Measurements from ENCODE around the gene SLC11A1. TPM values are rescaled to one million over a fixed set of nuclear protein-coding genes. Genes with fewer than 3 reads are reported as not detected.

Gene SLC11A1
- total RNA-seq, 1 donor from 2014 or later: not detected

GRCh38 chr2:218407717-218408116 lies 25.6 kb downstream of the SLC11A1 start:
- no peak overlapping the region for H3K4me2 ChIP-seq (ENCODE audit: low read length)
- H3K27me3 Mint-ChIP-seq (ENCODE audit: low read depth, unreplicated experiment): peaks cover 5% of the 10 kb centered on the region
- H3K36me3 Mint-ChIP-seq (ENCODE audit: low read depth, unreplicated experiment): no peaks in the 10 kb centered on the region
- H2AFZ ChIP-seq (ENCODE audit: low read depth, low read length): no peak overlapping the region
- no peak overlapping the region for H3K27ac ChIP-seq (ENCODE audit: low read depth, low read length)
- peaks cover under 1% of the 10 kb centered on the region for H3K79me2 ChIP-seq (ENCODE audit: insufficient read depth, low read length)
- H3K4me3 Mint-ChIP-seq (ENCODE audit: unreplicated experiment): no peak overlapping the region
- DNase-seq (ENCODE audit: low read depth) (no peak), FAIRE-seq (no peak)
- H3K4me3 ChIP-seq (ENCODE audit: insufficient read depth, low read depth, low read length): no peak overlapping the region
- H3K36me3 ChIP-seq (ENCODE audit: insufficient read depth, low read length): peaks cover 3% of the 10 kb centered on the region
- H4K20me1 ChIP-seq (ENCODE audit: insufficient read depth, low read length): no peaks in the 10 kb centered on the region
- H3K9me3 ChIP-seq (ENCODE audit: insufficient read depth, low read depth, low read length): no peaks in the 10 kb centered on the region
- H3K27ac Mint-ChIP-seq (ENCODE audit: unreplicated experiment): peak overlapping the region; percentile 12
- H3K4me1 ChIP-seq (ENCODE audit: insufficient read depth, low read length): peaks cover 18% of the 10 kb centered on the region
- no peaks in the 10 kb centered on the region for H3K27me3 ChIP-seq (ENCODE audit: insufficient read depth, low read length)
- no peaks in the 10 kb centered on the region for H3K9me3 Mint-ChIP-seq (ENCODE audit: unreplicated experiment)
- no peak for TF ChIP-seq CTCF (IDR thresholded peaks at IDR 0.05; ENCODE audit: insufficient read depth, low read depth, low read length)
- no peak for TF ChIP-seq EZH2 (IDR thresholded peaks at IDR 0.05; ENCODE audit: insufficient read depth, low read length)
- peaks cover 7% of the 10 kb centered on the region for H3K4me1 Mint-ChIP-seq (ENCODE audit: low read depth, unreplicated experiment)
- H3K9ac ChIP-seq (ENCODE audit: low read length): no peak overlapping the region

GRCh38 chr2:218418321-218418716 lies 36.2 kb downstream of the SLC11A1 start:
- Histone ChIP-seq H3K4me1 (ENCODE audit: insufficient read depth, low read length) (no peaks in the 10 kb centered on the region), H3K36me3 (ENCODE audit: insufficient read depth, low read length) (no peaks in the 10 kb centered on the region), H3K4me2 (ENCODE audit: low read length) (no peak overlapping the region), H3K4me3 (ENCODE audit: insufficient read depth, low read depth, low read length) (no peak overlapping the region), H4K20me1 (ENCODE audit: insufficient read depth, low read length) (no peaks in the 10 kb centered on the region), H3K9ac (ENCODE audit: low read length) (no peak overlapping the region), H3K9me3 (ENCODE audit: insufficient read depth, low read depth, low read length) (no peaks in the 10 kb centered on the region), H3K79me2 (ENCODE audit: insufficient read depth, low read length) (no peaks in the 10 kb centered on the region), H3K27ac (ENCODE audit: low read depth, low read length) (no peak overlapping the region), H3K27me3 (ENCODE audit: insufficient read depth, low read length) (no peaks in the 10 kb centered on the region), H2AFZ (ENCODE audit: low read depth, low read length) (no peak overlapping the region)
- Mint-ChIP-seq H3K4me1 (ENCODE audit: low read depth, unreplicated experiment) (no peaks in the 10 kb centered on the region), H3K27ac (ENCODE audit: unreplicated experiment) (no peak overlapping the region), H3K27me3 (ENCODE audit: low read depth, unreplicated experiment) (peaks cover 9% of the 10 kb centered on the region), H3K4me3 (ENCODE audit: unreplicated experiment) (no peak overlapping the region), H3K9me3 (ENCODE audit: unreplicated experiment) (no peaks in the 10 kb centered on the region), H3K36me3 (ENCODE audit: low read depth, unreplicated experiment) (peaks cover 2% of the 10 kb centered on the region)
- DNase-seq (ENCODE audit: low read depth): no peak
- FAIRE-seq: no peak
- TF ChIP-seq CTCF (IDR thresholded peaks at IDR 0.05; ENCODE audit: insufficient read depth, low read depth, low read length): no peak
- no peak for TF ChIP-seq EZH2 (IDR thresholded peaks at IDR 0.05; ENCODE audit: insufficient read depth, low read length)

- Mint-ChIP-seq H3K4me3 (ENCODE audit: unreplicated experiment) (no peak within 1 kb of the TSS), H3K27me3 (ENCODE audit: low read depth, unreplicated experiment) (peaks cover 12% of the 10 kb centered on the region), H3K27ac (ENCODE audit: unreplicated experiment) (no peak within 1 kb of the TSS), H3K9me3 (ENCODE audit: unreplicated experiment) (no peaks in the 10 kb centered on the region), H3K4me1 (ENCODE audit: low read depth, unreplicated experiment) (no peaks in the 10 kb centered on the region), H3K36me3 (ENCODE audit: low read depth, unreplicated experiment) (peaks cover 2% of the 10 kb centered on the region)
- no peak within 1 kb of the TSS for H3K4me2 ChIP-seq (ENCODE audit: low read length)
- no peak within 1 kb of the TSS for H3K4me3 ChIP-seq (ENCODE audit: insufficient read depth, low read depth, low read length)
- DNase-seq (ENCODE audit: low read depth) (no peak), FAIRE-seq (no peak)
- no peaks in the 10 kb centered on the region for H3K9me3 ChIP-seq (ENCODE audit: insufficient read depth, low read depth, low read length)
- no peaks in the 10 kb centered on the region for H3K27me3 ChIP-seq (ENCODE audit: insufficient read depth, low read length)
- no peak within 1 kb of the TSS for H3K27ac ChIP-seq (ENCODE audit: low read depth, low read length)
- no peak within 1 kb of the TSS for H2AFZ ChIP-seq (ENCODE audit: low read depth, low read length)
- H3K4me1 ChIP-seq (ENCODE audit: insufficient read depth, low read length): no peaks in the 10 kb centered on the region
- H3K36me3 ChIP-seq (ENCODE audit: insufficient read depth, low read length): no peaks in the 10 kb centered on the region
- no peaks in the 10 kb centered on the region for H4K20me1 ChIP-seq (ENCODE audit: insufficient read depth, low read length)
- H3K9ac ChIP-seq (ENCODE audit: low read length): no peak within 1 kb of the TSS
- TF ChIP-seq CTCF (IDR thresholded peaks at IDR 0.05; ENCODE audit: insufficient read depth, low read depth, low read length): no peak
- no peak for TF ChIP-seq EZH2 (IDR thresholded peaks at IDR 0.05; ENCODE audit: insufficient read depth, low read length)
- H3K79me2 ChIP-seq (ENCODE audit: insufficient read depth, low read length): no peaks in the 10 kb centered on the region
Observed at GRCh38 chr2:218418717-218419458, 36.8 kb downstream of the SLC11A1 start, which contains the start of gene VIL1. VIL1 (plus strand) TSS chr2:218419123; CDS start chr2:218423779, 4,656 bp downstream.

All from astrocyte (in vitro differentiated cells and primary cell).